GM18870 (cell line): Measurements from ENCODE around the gene PHF21B.

ENCODE experiments used
- ATAC-seq: cut with Tn5 transposase; IDR thresholded peaks from one replicate; pipeline ENCODE4 v1.9.1; 2021; ENCODE audit warnings: moderate library complexity; ENCODE audit not compliant: unreplicated experiment

Gene PHF21B

DNA sequence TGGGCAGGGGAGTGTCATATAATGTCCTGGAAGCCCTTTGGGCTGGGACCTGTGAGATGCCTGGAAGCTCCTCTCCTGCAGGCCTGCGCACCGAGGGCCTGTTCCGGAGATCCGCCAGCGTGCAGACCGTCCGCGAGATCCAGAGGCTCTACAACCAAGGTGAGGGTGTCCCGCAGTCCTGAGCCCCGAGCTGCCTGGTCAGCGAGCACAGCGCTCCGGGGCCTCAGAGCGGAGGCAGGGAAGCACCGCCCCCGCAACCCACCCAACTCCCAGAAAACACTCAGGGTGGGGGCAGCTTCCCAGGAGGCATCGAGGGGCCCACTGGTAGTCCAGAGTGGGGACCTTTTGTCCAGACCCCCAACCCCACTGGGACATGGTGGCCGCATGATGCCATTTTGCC lies 161.9 kb downstream of the PHF21B start:
- no peak for ATAC-seq

DNA sequence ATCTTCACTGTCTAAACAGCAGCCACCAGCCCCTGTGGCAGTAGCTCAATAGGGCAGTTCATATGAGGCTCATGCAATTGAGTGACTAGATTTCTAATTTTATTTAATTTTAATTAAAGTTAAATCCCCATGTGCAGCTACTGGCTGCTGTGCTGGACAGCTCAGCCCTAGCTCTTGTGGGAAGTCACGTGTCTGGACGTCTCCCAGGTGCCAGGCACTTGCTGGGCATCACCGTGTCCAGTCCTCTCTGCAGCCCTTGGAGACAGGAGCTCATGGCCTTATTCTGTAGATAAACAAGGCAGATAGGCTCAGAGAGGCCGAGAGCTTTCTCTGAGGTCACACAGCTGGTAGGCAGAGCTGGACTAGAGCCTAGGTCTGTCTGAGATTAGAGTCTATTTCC lies 162.4 kb downstream of the PHF21B start:
- ATAC-seq, result no peak

DNA sequence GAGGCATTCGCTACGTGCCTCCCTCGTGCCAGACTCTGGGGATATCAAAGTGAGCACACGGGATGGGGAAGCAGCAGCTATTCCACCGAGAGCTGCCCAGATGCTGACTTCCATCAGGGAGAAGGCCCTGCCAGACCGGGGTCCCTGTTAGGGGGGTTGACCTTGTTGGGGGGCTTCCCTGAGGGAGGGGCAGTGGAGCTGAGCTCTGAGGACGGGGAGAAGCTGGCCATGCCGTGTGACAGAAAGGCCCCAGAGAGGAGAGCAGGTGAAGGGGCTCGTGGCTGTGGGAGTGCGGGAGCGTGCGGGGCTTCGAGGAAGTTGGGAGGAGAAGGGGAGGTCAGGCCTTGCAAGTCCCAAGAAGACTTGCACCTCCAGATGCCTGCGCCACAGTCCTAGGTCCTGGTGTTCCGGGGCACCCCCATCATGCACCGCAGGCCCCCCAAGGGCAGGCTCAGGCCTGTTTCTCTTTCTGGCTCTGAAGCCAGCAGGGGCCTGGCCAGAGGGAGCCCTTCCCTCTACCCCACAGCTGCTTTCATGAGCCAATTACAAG lies 163.0 kb downstream of the PHF21B start:
- no peak for ATAC-seq

DNA sequence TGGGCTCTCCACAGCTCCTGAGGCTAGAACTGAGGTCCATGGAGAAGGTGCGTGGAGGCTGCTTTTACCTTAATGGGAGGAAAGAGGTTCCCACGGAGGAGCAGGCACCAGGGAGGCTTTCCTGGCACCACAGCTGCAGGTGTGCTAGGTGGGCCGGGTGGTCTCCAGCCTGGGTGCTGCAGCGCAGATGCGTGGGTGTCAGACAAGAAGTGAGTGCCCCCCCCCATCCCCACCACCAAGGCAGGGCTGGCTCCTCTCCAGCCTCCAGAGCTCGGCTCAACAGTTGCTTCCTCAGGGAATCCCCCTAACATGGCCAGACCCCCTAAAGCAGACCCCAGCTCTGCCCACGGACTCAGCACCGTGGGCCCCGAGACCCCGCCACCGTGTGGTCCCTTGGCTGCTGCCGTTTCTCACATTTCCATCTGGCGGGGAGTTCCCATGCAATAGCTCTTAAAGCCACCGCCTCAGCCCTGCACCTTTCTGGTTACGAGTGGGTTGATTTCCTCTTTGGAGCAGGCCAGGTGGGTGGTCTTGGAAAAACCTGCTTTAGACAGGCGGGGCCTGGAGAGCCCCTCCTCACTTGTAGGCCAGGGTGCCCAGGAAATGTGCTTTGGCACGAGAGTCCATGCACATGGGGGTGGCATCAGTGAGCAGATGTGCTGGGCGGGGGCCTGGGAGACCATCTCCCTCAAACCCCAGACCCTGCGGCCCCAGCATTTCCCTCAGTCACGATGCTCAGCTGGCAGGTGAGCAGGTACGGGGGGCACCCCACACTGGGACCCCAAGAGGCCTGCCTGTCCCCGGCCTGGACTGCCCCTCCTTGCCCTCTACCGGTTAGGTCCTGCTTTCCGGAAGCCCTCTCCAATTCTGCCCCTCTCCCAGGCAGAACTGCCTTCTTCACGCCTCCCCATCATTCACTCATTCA lies 163.7 kb downstream of the PHF21B start:
- no peak for ATAC-seq

DNA sequence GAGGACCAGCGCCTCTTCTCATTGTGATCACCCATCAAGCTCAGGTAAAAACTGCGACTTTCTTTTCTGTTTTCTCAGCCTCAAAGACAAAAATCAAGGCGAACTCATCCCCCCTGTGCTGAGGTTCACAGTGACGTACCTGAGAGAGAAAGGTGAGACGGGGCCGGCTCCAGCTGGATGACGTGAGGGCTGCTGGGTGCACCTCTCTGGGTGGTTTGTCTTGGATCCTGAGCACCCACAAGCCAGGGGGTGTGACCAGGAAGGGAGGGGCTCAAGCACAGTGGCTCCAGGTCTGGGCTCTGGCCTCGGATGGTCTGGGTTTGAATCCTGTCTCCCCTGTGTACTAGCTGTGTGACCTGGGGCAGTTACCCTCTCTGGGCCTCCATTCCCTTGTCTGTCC lies 164.6 kb downstream of the PHF21B start:
- no peak for ATAC-seq

DNA sequence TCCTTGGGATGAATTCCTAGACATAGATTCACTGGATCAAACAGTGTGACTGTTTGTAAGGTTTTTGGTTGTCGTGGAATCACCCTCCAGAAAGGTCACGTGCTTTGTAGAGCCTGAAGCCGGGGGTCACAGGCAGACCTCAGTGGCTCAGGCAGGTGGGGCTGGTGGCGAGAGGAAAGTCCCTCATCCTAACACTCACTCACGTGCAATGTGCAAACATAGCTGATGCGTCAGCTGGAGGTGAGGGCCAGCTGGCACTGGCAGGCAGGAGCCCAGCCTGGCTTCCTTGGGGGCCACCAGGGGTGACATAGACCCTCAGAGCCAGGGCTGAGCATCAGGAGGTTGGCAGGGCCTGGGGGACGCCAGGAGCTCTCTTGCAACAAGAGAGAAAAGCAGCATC lies 167.4 kb downstream of the PHF21B start:
- ATAC-seq, result no peak

DNA sequence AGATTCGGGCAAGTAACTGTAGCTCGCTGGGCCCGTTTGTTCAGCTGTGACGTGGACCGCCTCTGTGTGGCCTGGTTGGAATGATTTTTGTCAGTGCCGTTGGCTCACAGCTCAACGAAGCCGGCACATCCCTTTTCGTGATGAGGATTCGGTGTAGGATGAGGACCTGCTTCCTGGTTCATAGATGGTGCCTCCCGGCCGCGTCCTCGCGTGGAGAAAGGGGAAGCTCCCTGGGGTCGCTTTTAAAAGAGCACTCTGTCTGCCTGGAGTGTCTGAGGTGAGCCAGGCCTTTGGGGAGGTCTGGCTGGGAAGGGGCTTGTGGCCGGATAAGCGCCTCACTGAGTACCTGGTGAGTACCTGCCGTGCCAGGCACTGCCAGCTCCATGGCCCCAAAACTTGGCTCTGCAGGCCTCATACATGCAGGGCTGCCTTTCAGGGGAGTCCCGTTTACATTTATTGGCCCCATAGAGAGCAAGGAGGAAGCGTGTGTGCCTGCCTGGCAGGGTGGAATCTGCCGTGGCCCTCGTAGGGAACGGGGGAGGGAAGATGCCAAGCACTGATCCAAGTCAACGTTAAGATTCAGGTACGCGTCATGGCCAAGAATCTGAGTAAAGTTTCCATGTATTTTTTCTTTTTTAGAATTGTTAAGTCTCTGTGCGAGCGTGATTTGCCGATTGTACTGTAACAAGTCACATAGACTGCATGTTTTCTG lies 169.0 kb downstream of the PHF21B start:
- ATAC-seq, result no peak

DNA sequence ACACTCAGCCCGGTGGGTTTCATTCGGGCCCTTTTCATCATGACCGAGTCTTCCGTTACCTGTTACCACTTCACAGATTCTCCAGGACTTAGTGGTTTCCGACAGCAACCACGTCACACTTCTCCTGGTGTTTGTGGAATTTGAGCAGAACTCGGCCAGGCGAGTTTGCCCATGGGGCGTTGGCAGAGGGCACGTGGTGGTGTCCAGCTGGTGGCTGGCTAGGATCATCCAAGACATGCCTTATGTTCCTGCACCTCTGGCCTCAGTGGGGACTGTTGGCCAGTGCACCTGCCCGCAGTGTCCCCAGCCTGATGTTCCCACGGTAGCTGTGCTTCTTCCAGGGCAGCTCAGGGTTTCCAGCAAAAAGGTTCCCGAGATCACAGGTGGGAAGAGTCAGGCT lies 170.1 kb downstream of the PHF21B start:
- no peak for ATAC-seq

DNA sequence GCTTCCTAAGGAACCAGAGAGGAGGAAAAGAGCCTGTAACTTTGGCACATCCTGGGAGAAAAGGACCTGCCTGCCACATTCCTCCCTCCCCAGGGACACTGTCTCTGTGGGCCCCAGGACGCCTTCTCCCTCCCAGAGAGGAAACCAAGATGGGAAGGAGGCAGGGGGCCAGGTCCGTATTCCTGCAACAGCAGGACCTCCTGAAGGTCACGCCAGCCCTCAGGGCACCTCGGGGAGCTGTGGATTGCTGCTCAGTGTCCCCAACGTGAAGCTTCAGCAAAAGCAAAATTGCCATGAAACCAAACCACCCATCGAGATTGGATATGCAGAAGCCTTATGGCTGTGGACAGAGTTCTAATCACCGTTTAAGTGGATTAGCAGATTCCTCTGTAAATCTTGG lies 170.7 kb downstream of the PHF21B start:
- ATAC-seq, result no peak

DNA sequence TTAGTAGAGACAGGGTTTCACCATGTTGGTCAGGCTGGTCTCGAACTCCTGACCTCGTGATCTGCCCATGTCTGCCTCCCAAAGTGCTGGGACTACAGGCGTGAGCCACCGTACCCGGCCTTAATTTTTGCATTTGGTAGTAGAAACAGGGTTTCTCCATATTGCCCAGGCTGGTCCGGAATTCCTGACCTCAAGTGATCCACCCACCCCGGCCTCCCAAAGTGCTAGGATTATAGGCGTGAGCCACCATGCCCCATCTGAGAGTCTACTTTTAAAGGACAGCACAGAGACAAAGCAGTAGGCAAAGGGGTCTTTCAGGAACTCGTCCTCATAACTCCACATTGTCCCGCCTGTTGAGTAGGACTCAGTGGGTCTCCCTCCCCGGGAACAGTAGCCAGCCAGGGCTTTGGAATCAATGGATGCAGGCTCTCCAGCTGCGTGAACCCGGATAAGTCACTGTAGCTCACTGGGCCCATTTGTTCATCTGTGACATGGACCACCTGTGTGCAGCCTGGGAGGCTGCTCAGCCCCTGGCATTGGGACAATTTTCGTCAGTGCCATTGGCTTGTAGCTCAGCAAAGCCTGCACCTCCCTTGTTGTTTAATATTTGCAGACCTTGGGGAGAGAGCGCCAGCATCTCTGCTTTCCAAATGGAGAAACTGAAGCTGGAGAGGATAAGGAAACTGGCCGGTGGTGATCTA lies 171.3 kb downstream of the PHF21B start:
- no peak for ATAC-seq

DNA sequence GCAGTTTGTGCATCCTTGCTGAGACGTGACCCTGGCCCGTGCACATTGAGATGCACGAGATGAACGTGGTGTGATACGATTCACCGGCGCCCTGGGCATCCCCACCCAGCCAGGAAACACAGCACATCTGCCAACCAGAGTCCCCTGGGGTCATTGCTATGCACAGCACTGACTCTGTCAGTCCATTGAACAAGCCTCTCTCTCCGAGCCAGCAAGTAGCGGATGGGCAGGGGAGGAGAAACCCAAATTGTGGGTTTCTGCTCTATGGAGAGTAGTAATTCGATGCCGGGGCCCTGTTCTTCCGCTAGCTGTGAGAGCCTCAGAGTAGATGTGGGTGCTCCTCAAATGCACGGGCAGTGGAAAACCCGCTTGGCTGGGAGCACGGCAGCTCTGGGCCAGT lies 172.3 kb downstream of the PHF21B start:
- ATAC-seq, result no peak

DNA sequence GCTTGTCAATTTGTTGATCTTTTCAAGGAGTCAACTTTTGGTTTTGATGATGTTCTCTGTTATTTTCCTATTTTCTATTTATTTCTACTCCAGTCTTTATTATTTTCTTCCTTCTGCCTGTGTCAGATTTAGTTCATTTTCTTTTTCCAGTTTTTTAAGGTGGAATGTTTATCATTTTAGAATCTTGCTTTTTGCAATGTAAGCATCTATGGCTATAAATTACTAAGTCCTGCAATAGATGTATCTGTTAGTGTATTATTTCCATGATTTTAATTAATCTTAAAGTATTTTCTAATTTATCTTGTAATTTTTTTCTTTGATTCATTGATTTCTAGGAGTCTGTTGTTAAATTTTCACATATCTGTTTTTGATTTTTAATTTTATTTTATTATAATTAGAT lies 175.7 kb downstream of the PHF21B start:
- ATAC-seq, result no peak

DNA sequence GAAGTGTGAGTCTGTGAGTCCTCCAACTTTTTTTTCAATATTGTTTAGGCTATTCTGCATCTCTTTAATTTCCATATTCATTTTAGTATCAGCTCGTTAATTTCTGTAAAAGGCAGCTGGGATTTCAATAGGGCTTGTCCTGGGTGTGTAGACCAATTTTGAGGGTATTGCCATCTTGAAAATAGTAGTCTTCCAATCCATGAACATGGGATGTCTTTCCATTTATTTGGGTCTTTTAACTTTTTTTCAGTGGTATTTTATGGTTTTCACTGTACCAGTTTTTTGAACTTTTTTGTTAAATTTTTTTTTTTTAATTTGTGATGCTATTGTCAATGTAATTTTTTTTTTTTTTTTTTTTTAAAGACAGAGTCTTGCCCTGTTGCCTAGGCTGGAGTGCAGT lies 177.9 kb downstream of the PHF21B start:
- no peak for ATAC-seq
